LNCAP (cell line): ENCODE data around the gene NCEH1.

Source experiments
- TF ChIP-seq, protein P1 (sequence below): fragments of 450-650 bp; IDR thresholded peaks from 2 replicates; pipeline ENCODE4 v1.5.1; 2017; ENCODE audit warnings: mild to moderate bottlenecking

NCEH1 gene

GRCh38 chr3:172596394-172596706 is 114.5 kb downstream of the NCEH1 start:
- TF ChIP-seq, protein P1, sequence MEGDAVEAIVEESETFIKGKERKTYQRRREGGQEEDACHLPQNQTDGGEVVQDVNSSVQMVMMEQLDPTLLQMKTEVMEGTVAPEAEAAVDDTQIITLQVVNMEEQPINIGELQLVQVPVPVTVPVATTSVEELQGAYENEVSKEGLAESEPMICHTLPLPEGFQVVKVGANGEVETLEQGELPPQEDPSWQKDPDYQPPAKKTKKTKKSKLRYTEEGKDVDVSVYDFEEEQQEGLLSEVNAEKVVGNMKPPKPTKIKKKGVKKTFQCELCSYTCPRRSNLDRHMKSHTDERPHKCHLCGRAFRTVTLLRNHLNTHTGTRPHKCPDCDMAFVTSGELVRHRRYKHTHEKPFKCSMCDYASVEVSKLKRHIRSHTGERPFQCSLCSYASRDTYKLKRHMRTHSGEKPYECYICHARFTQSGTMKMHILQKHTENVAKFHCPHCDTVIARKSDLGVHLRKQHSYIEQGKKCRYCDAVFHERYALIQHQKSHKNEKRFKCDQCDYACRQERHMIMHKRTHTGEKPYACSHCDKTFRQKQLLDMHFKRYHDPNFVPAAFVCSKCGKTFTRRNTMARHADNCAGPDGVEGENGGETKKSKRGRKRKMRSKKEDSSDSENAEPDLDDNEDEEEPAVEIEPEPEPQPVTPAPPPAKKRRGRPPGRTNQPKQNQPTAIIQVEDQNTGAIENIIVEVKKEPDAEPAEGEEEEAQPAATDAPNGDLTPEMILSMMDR, result 0 out of 2 replicates have a peak, but pooled peaks have one; percentile 18

DNA sequence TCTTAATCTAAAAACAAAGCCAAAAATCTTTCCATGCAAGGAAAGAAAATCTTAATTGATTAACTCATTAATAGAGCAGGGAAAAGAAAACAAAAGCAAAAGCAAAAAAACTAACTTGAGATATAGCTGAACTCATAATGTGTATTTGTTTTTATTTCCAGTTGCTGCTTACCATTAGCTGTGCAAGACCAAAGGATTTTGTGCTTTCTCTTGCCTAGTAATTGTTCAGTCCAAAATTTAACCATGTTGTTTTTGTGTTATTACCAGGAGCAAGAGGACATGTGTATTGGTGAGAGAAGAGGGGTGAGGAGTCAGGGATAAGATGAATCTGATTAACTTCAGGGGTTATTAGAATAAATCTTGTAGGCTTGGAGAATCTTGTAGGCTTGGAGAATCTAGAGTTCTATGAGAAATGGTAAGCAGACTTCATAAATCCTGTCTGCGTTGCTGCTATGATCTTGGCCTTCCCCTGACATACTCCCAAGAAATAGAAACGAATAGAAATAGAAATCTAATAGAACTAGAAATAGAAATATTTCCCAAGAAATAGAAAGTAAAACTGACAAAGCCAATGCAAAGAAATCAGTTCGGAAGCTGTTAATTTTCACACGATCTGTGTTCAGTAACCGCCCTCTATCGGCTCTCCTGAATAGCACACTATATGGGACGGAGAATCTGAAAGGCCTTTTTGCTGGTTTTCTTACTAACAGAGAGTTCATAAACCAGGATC is 115.0 kb downstream of the NCEH1 start:
- TF ChIP-seq, protein P1, result peak; percentile 90

- TF ChIP-seq, protein P1, result no peak
Observed at GRCh38 chr3:172592898-172593669, 117.8 kb downstream of the NCEH1 start.

DNA sequence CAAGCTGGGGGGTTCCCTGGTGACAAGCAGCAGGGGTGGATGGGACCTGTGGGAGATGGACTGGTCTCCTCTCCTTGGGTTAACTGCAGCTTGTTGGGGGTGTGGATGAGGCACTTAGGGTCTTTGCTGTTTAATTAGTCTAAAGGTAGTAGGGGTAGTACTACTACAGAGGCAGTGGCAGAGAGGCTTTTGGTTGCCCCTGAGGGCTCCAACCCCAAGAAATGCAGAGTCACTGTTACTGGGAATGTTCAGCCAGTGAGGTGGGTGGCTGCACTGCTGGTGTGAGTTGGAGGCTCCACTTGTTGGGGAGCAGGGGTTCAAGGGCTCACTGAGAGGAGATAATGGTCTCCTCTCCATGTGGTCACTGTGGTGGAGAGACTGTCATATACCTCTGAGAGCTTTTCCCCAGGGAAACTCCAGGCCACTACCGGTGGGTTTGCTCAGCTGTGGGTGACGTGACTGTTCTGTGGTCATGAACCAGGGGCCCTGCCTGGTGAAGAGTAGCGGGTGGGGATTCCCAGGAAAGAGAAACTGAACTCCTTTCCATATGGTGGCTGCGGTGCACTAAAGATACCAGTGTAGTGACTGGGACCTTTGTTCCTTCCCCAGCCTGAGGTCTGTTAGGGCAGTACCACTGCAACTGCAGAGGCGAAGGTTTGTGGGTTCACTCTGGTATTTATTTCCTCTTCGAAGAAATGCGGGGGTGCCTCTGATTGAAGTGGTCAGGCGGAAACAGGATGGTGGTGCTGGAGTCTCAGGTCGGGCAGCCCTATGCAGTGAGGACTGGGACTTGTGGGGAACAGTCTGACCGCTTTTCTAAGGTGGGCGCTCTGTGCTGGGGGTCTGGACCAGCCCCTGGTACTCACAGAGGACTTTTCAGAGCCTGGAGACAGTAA is 118.7 kb downstream of the NCEH1 start:
- TF ChIP-seq, protein P1, result no peak

GRCh38 chr3:172591125-172591605 is 119.7 kb downstream of the NCEH1 start:
- TF ChIP-seq, protein P1, result no peak

- TF ChIP-seq, protein P1, result no peak
Observed at GRCh38 chr3:172586436-172586835, 124.4 kb downstream of the NCEH1 start.

DNA sequence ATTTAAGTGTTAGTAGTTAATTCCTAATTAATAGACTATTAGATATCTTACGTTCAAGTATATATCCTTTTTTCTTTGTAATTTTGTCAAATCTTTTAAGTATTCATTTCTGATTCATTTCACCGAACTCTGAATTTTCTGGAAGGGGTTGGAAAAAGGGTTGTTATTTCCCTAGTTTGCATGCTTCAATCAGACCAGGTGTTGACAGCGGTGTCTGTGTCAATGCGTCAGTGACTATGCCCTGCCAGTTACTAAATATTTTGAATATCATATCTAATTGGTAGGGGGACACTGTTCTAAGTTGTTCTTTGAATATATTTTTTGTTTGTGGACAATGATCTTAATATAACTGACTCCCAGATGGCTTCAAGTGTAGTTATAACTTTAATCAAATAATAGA is 124.9 kb downstream of the NCEH1 start:
- TF ChIP-seq, protein P1, result no peak
